Measurements from ENCODE around the gene PKHD1.

DNA sequence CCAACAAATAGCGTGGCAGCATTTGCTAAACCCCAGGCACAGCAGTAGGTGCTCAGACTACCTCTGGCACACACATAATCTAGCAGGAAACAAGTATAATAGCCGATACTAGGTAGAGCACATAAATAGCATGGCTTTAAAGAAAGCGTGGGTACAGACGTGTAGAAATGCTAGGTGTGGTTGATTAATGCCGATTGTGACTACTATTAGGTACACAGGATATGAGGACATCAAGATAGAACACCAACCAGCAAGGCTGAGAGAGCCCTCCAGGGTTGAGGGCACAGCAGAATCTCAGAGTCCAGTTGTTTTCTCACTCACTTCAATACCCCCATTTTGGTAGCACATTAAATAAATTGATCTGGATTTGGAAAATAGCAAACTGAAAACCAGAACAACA is 100.5 kb downstream of the PKHD1 start:
- TF ChIP-seq, protein P1, sequence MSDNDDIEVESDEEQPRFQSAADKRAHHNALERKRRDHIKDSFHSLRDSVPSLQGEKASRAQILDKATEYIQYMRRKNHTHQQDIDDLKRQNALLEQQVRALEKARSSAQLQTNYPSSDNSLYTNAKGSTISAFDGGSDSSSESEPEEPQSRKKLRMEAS (IDR thresholded peaks at IDR 0.05; ENCODE audit: low read depth, low read length), result no peak
- TF ChIP-seq, protein P2, sequence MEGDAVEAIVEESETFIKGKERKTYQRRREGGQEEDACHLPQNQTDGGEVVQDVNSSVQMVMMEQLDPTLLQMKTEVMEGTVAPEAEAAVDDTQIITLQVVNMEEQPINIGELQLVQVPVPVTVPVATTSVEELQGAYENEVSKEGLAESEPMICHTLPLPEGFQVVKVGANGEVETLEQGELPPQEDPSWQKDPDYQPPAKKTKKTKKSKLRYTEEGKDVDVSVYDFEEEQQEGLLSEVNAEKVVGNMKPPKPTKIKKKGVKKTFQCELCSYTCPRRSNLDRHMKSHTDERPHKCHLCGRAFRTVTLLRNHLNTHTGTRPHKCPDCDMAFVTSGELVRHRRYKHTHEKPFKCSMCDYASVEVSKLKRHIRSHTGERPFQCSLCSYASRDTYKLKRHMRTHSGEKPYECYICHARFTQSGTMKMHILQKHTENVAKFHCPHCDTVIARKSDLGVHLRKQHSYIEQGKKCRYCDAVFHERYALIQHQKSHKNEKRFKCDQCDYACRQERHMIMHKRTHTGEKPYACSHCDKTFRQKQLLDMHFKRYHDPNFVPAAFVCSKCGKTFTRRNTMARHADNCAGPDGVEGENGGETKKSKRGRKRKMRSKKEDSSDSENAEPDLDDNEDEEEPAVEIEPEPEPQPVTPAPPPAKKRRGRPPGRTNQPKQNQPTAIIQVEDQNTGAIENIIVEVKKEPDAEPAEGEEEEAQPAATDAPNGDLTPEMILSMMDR (IDR thresholded peaks at IDR 0.05; ENCODE audit: low read depth, low read length), result no peak
